ENCODE measurements around the gene PPFIA2.
A peak's percentile ranks its signal among the peaks of the same experiment; 100 is the strongest.

PPFIA2 gene

GRCh38 chr12:81333812-81334211, 425.3 kb downstream of the PPFIA2 start:
- no peak overlapping the region for H3K27ac ChIP-seq
- TF ChIP-seq CTCF (conservative IDR thresholded peaks at IDR 0.05) = no peak
- TF ChIP-seq ZFX (IDR thresholded peaks at IDR 0.05) = no peak

GRCh38 chr12:81332054-81332453, 427.1 kb downstream of the PPFIA2 start:
- TF ChIP-seq ZFX (IDR thresholded peaks at IDR 0.05) (no peak), CTCF (conservative IDR thresholded peaks at IDR 0.05) (no peak)
- H3K27ac ChIP-seq = no peak overlapping the region

GRCh38 chr12:81330480-81330879, 428.7 kb downstream of the PPFIA2 start:
- no peak overlapping the region for H3K27ac ChIP-seq
- TF ChIP-seq ZFX (IDR thresholded peaks at IDR 0.05) = no peak
- peak; percentile 51 for TF ChIP-seq CTCF (conservative IDR thresholded peaks at IDR 0.05)

DNA sequence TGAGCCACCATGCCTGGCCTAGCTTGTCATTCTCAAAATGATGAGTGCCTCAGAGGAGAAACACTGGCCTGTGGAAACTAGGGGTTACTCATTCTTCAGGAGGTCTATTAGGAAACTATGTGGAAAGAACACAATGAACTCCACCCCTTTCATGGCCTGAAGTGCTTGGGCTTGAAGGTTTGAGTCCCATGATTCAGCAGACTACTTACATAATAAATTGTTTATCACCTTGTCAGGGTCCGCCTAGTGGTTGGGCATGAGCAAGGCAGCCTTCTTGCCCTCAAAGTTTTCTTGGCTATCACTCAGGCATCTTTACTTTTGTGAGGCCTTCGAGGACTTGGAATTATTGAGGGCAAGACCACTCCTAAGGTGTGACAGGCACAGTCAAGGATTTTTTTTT, 430.1 kb downstream of the PPFIA2 start:
- TF ChIP-seq ZFX (IDR thresholded peaks at IDR 0.05) = no peak
- TF ChIP-seq CTCF (conservative IDR thresholded peaks at IDR 0.05) = peak; percentile 61
- H3K27ac ChIP-seq = no peak overlapping the region

DNA sequence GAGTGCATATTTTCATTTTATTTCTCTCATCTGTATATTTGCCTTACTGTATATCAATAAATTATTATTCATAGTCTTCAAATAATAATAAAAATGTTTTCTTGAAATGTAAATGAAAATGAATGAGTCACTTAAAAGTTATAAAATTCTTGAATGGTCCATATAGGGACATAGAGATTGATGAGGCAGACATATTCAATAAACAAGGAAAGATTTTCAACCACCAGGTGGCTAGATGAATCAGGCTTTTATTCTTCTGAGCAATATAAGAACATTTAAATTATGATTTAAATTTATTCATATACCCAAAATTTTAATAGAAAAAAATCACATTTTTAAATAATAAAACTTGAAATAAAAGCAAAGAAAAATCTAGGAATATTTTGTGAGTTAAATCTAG, 431.7 kb downstream of the PPFIA2 start:
- peak; percentile 9; the same call in 1 of the 2 replicates for TF ChIP-seq CTCF (conservative IDR thresholded peaks at IDR 0.05)
- no peak for TF ChIP-seq ZFX (IDR thresholded peaks at IDR 0.05)

DNA sequence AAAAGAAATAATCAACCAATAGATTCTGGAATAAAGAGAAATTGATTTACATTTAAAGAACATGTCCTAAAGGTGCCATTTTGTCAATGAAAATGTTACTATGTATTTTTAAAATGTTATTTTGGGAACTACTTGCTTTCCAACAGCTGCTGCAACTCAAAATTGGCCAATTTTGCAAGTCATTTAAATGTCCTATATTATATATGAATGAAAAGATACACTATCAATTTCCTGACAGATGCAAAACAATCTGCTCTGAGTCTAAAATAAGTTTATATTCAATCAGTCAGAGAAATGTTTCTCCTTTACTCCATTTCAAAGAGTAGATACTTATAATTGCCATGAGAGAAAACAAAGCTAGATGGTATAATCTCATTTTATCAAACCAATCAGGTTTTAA, 434.1 kb downstream of the PPFIA2 start:
- TF ChIP-seq ZFX (IDR thresholded peaks at IDR 0.05) = no peak
- no peak for TF ChIP-seq CTCF (conservative IDR thresholded peaks at IDR 0.05)
- no peak overlapping the region for H3K27ac ChIP-seq

More for the DNA sequence above, 431.7 kb downstream of the PPFIA2 start:
- H3K27ac ChIP-seq = no peak overlapping the region

- TF ChIP-seq ZFX (IDR thresholded peaks at IDR 0.05) (no peak), CTCF (conservative IDR thresholded peaks at IDR 0.05) (no peak)
Measured at GRCh38 chr12:81314903-81315531, 444.1 kb downstream of the PPFIA2 start.

More at GRCh38 chr12:81314903-81315531, 444.1 kb downstream of the PPFIA2 start:
- H3K27ac ChIP-seq = no peak overlapping the region
